CD4-positive, CD25-positive, alpha-beta regulatory T cell (primary cell): ENCODE results near the gene IMP4. TPM values are rescaled to one million over a fixed set of nuclear protein-coding genes. Genes with fewer than 3 reads are reported as not detected.
"Not testable (repeated sequence)": the region's sequence is repeated elsewhere in the genome, so short reads cannot be mapped to it uniquely, and the experiment has no call there.

ENCODE experiments used
- ATAC-seq, 2 donors: fragments of 150-1000 bp; cut with Tn5 transposase; one replicate each; pipeline ENCODE4 v1.10.0; 2021; ENCODE audit warnings: low read depth in 2 of 2, moderate number of reproducible peaks in 2 of 2, moderate library complexity in 1 of 2
- DNase-seq, 3 donors: peaks; one replicate each; pipeline versions ENCODE4 v3.0.0 to v3.0.0-alpha.2; 2012 to 2022; ENCODE audit warnings: mixed read lengths in 1 of 3
- H3K27ac ChIP-seq: one replicate; pipeline ENCODE4 v1.7.0; 2013; ENCODE audit warnings: mild to moderate bottlenecking, low read length; ENCODE audit not compliant: insufficient read depth, poor library complexity, severe bottlenecking
- H3K27me3 ChIP-seq: one replicate; pipeline ENCODE4 v1.7.0; 2013; ENCODE audit warnings: low read length; ENCODE audit not compliant: control insufficient read depth, insufficient read depth
- H3K36me3 ChIP-seq: one replicate; pipeline ENCODE4 v1.7.0; 2013; ENCODE audit warnings: mild to moderate bottlenecking, low read length, moderate library complexity; ENCODE audit not compliant: control insufficient read depth, insufficient read depth
- H3K4me1 ChIP-seq: 2 replicates; pipeline ENCODE4 v1.7.0; 2013; ENCODE audit warnings: mild to moderate bottlenecking, low read length; ENCODE audit not compliant: insufficient read depth, control insufficient read depth, poor library complexity, severe bottlenecking
- H3K4me3 ChIP-seq: one replicate; pipeline ENCODE4 v1.7.0; 2013; ENCODE audit warnings: low read depth, mild to moderate bottlenecking, low read length, moderate library complexity
- H3K9me3 ChIP-seq, 2 experiments: 1 replicate in 1 of 2; 2 replicates in 1 of 2; pipeline ENCODE4 v1.7.0; 2013; ENCODE audit warnings: low read length in 2 of 2, mild to moderate bottlenecking in 1 of 2, moderate library complexity in 1 of 2; ENCODE audit not compliant: control insufficient read depth in 2 of 2
- H3K27ac Mint-ChIP-seq, 3 donors: one replicate each; pipeline ENCODE4 v1.8.0; 2020 to 2022; ENCODE audit warnings: mild to moderate bottlenecking in 3 of 3, mixed read lengths in 3 of 3, moderate library complexity in 2 of 3
- H3K27me3 Mint-ChIP-seq: one replicate; pipeline ENCODE4 v1.8.0; 2022; ENCODE audit warnings: mild to moderate bottlenecking, mixed read lengths
- H3K36me3 Mint-ChIP-seq: one replicate; pipeline ENCODE4 v1.8.0; 2020; ENCODE audit warnings: mixed read lengths
- H3K4me1 Mint-ChIP-seq, 4 donors: one replicate each; pipeline ENCODE4 v1.8.0; 2020 to 2022; ENCODE audit warnings: mixed read lengths in 4 of 4, mild to moderate bottlenecking in 1 of 4
- H3K4me3 Mint-ChIP-seq, 4 donors: one replicate each; pipeline ENCODE4 v1.8.0; 2020 to 2022; ENCODE audit warnings: mild to moderate bottlenecking in 4 of 4, mixed read lengths in 4 of 4, moderate library complexity in 3 of 4
- H3K9me3 Mint-ChIP-seq, 7 donors: one replicate each; pipeline ENCODE4 v1.8.0; 2020 to 2022; ENCODE audit warnings: mixed read lengths in 7 of 7, mild to moderate bottlenecking in 3 of 7, moderate library complexity in 2 of 7
- polyA plus RNA-seq, 4 donors: library from polyadenylated mRNA; unstranded; fragments of 300-500 nt; fragmentation: Illumina TruSeq; gene quantifications; one replicate each; pipeline ENCODE4 v1.2.3, GENCODE V29; 2021
- total RNA-seq: library from RNA; stranded (reverse); gene quantifications from one replicate; pipeline ENCODE4 v1.2.3, GENCODE V29; 2022

Gene IMP4
- total and polyA plus RNA-seq, 5 donors from 2014 or later, result 72.4 to 111 (median 73.5) TPM

GRCh38 chr2:130328710-130329109, 14.0 kb upstream of the IMP4 start:
- ATAC-seq (no peak), DNase-seq (no peak)
- H3K27ac Mint-ChIP-seq, result no peak overlapping the region
- Histone ChIP-seq H3K27me3 (peaks cover 18% of the 10 kb centered on the region), H3K4me3 (no peak overlapping the region), H3K27ac (no peak overlapping the region), H3K9me3 (no peaks in the 10 kb centered on the region), H3K4me1 (peaks cover 6% of the 10 kb centered on the region), H3K36me3 (no peaks in the 10 kb centered on the region)
- H3K4me3 Mint-ChIP-seq, result no peak overlapping the region
- H3K27me3 Mint-ChIP-seq, result peaks cover 47% of the 10 kb centered on the region
- peaks cover 0 to 5% (median 5%) of the 10 kb centered on the region in 4 donors for H3K4me1 Mint-ChIP-seq
- H3K9me3 Mint-ChIP-seq, result peaks cover 0 to 1% (median 0%) of the 10 kb centered on the region in 7 donors
- no peaks in the 10 kb centered on the region for H3K36me3 Mint-ChIP-seq

GRCh38 chr2:130332271-130333073, 10.2 kb upstream of the IMP4 start:
- H3K27ac ChIP-seq, result no peak overlapping the region
- no peak overlapping the region for H3K27ac Mint-ChIP-seq
- peak overlapping the region; percentile 10 to 66 (median 56) for H3K4me3 Mint-ChIP-seq
- DNase-seq (peak; percentile 47 to 67 (median 62)), ATAC-seq (peak; percentile 77 to 80)
- peaks cover 8% of the 10 kb centered on the region for H3K27me3 ChIP-seq
- peaks cover 0 to 1% (median 0%) of the 10 kb centered on the region in 7 donors for H3K9me3 Mint-ChIP-seq
- H3K27me3 Mint-ChIP-seq, result peaks cover 29% of the 10 kb centered on the region
- H3K9me3 ChIP-seq, result no peaks in the 10 kb centered on the region
- H3K4me1 ChIP-seq, result peaks cover 6% of the 10 kb centered on the region
- no peak overlapping the region for H3K4me3 ChIP-seq
- H3K36me3 Mint-ChIP-seq, result no peaks in the 10 kb centered on the region
- peaks cover 0 to 5% (median 5%) of the 10 kb centered on the region in 4 donors for H3K4me1 Mint-ChIP-seq
- H3K36me3 ChIP-seq, result no peaks in the 10 kb centered on the region

GRCh38 chr2:130333253-130333652, 9.4 kb upstream of the IMP4 start:
- H3K36me3 Mint-ChIP-seq, H3K27ac Mint-ChIP-seq, H3K9me3 ChIP-seq, H3K4me3 ChIP-seq, H3K4me1 Mint-ChIP-seq, DNase-seq, ATAC-seq, H3K36me3 ChIP-seq, H3K4me1 ChIP-seq, H3K9me3 Mint-ChIP-seq, H3K27ac ChIP-seq, H3K4me3 Mint-ChIP-seq, H3K27me3 ChIP-seq: not testable (repeated sequence)
- H3K27me3 Mint-ChIP-seq, result peaks cover 29% of the 10 kb centered on the region

- ATAC-seq (no peak), DNase-seq (no peak)
- peaks cover 13% of the 10 kb centered on the region for H3K36me3 Mint-ChIP-seq
- H3K4me1 ChIP-seq, result peaks cover 6% of the 10 kb centered on the region
- peaks cover 5% of the 10 kb centered on the region for H3K27me3 ChIP-seq
- no peak overlapping the region for H3K27ac ChIP-seq
- H3K4me1 Mint-ChIP-seq, result peaks cover 0 to 8% (median 5%) of the 10 kb centered on the region in 4 donors
- peak overlapping the region in 1 of 3 donors; percentile 26 for H3K27ac Mint-ChIP-seq
- H3K4me3 Mint-ChIP-seq, result peak overlapping the region in 1 of 4 donors; percentile 4
- H3K27me3 Mint-ChIP-seq, result peaks cover 22% of the 10 kb centered on the region
- H3K36me3 ChIP-seq, result peaks cover 13% of the 10 kb centered on the region
- no peak overlapping the region for H3K4me3 ChIP-seq
- no peaks in the 10 kb centered on the region for H3K9me3 ChIP-seq
- H3K9me3 Mint-ChIP-seq, result peaks cover 0 to 1% (median 0%) of the 10 kb centered on the region in 7 donors
These were observed 8.7 kb upstream of the IMP4 start for GRCh38 chr2:130334026-130334425.

- H3K27me3 ChIP-seq, result peaks cover 5% of the 10 kb centered on the region
- no peak overlapping the region for H3K4me3 ChIP-seq
- no peak for DNase-seq
- Mint-ChIP-seq H3K9me3 (peaks cover 0 to 1% (median 0%) of the 10 kb centered on the region in 7 donors), H3K36me3 (peaks cover 21% of the 10 kb centered on the region), H3K4me3 (peak overlapping the region in 1 of 4 donors; percentile 53), H3K27ac (no peak overlapping the region), H3K27me3 (peaks cover 19% of the 10 kb centered on the region), H3K4me1 (peaks cover 5 to 16% (median 7%) of the 10 kb centered on the region in 4 donors)
- ATAC-seq, result no peak
- no peaks in the 10 kb centered on the region for H3K9me3 ChIP-seq
- no peak overlapping the region for H3K27ac ChIP-seq
- peaks cover 8% of the 10 kb centered on the region for H3K4me1 ChIP-seq
- H3K36me3 ChIP-seq, result peaks cover 21% of the 10 kb centered on the region
These were observed 7.5 kb upstream of the IMP4 start for GRCh38 chr2:130335226-130335625.

- peaks cover 3% of the 10 kb centered on the region for H3K27me3 ChIP-seq
- Mint-ChIP-seq H3K27ac (peak overlapping the region in 1 of 3 donors; percentile 32), H3K4me3 (peak overlapping the region in 1 of 4 donors; percentile 53), H3K27me3 (peaks cover 17% of the 10 kb centered on the region), H3K4me1 (peaks cover 9 to 24% (median 14%) of the 10 kb centered on the region in 4 donors), H3K36me3 (peaks cover 25% of the 10 kb centered on the region), H3K9me3 (no peaks in the 10 kb centered on the region)
- peaks cover 23% of the 10 kb centered on the region for H3K36me3 ChIP-seq
- H3K27ac ChIP-seq, result no peak overlapping the region
- H3K4me3 ChIP-seq, result no peak overlapping the region
- ATAC-seq (no peak), DNase-seq (no peak)
- H3K4me1 ChIP-seq, result peaks cover 16% of the 10 kb centered on the region
- no peaks in the 10 kb centered on the region for H3K9me3 ChIP-seq
These were observed 6.4 kb upstream of the IMP4 start for GRCh38 chr2:130336150-130336876.

GRCh38 chr2:130336877-130337734, 5.6 kb upstream of the IMP4 start:
- Mint-ChIP-seq H3K27ac (peak overlapping the region; percentile 32 to 66 (median 32)), H3K36me3 (peaks cover 27% of the 10 kb centered on the region), H3K9me3 (no peaks in the 10 kb centered on the region), H3K4me1 (peaks cover 10 to 29% (median 19%) of the 10 kb centered on the region in 4 donors), H3K27me3 (peaks cover 12% of the 10 kb centered on the region), H3K4me3 (peak overlapping the region in 3 of 4 donors; percentile 38 to 43 (median 42))
- Histone ChIP-seq H3K27me3 (no peaks in the 10 kb centered on the region), H3K27ac (no peak overlapping the region), H3K4me1 (peaks cover 16% of the 10 kb centered on the region), H3K9me3 (no peaks in the 10 kb centered on the region), H3K4me3 (no peak overlapping the region), H3K36me3 (peaks cover 23% of the 10 kb centered on the region)
- ATAC-seq (no peak), DNase-seq (peak in 1 of 3 donors; percentile 24)
